Fibroblast of lung (primary cell): ENCODE data around the gene MYPN. TPM values are rescaled to one million over a fixed set of nuclear protein-coding genes. Genes with fewer than 3 reads are reported as not detected.

Experiments used
- DNase-seq, 2 donors: peaks; one replicate each; pipeline versions ENCODE4 v3.0.0 to v3.0.0-alpha.2; 2010; ENCODE audit warnings: low read depth in 2 of 2
- H2AFZ ChIP-seq: 2 replicates; pipeline ENCODE4 v1.5.1; 2012; ENCODE audit warnings: low read length, control low read depth, inconsistent platforms
- H3K27ac ChIP-seq: 2 replicates; pipeline ENCODE4 v1.5.1; 2011; ENCODE audit warnings: low read length, control low read depth; ENCODE audit not compliant: insufficient read depth
- H3K27me3 ChIP-seq: 2 replicates; pipeline ENCODE4 v1.5.1; 2011; ENCODE audit warnings: mild to moderate bottlenecking, low read length; ENCODE audit not compliant: control insufficient read depth, insufficient read depth
- H3K36me3 ChIP-seq: 2 replicates; pipeline ENCODE4 v1.5.1; 2011; ENCODE audit warnings: low read length; ENCODE audit not compliant: control insufficient read depth, insufficient read depth
- H3K4me1 ChIP-seq: 2 replicates; pipeline ENCODE4 v1.5.1; 2011; ENCODE audit warnings: low read length; ENCODE audit not compliant: control insufficient read depth, insufficient read depth; ENCODE audit errors: extremely low read depth
- H3K4me2 ChIP-seq: 2 replicates; pipeline ENCODE4 v1.5.1; 2011; ENCODE audit warnings: low read length, control low read depth; ENCODE audit not compliant: insufficient read depth; ENCODE audit errors: extremely low read depth
- H3K4me3 ChIP-seq, 4 experiments: fragments of 200-600 bp in 1 of 4; sonication (generic) in 1 of 4; replicated peaks in 1 of 4; 2 replicates each; pipeline ENCODE4 v1.5.1; 2011 to 2016; ENCODE audit warnings: low read length in 4 of 4, low read depth in 3 of 4, mild to moderate bottlenecking in 3 of 4, control low read depth in 2 of 4, inconsistent platforms in 1 of 4, mixed read lengths in 1 of 4; ENCODE audit not compliant: insufficient read depth in 1 of 4; ENCODE audit errors: control extremely low read depth in 1 of 4
- H3K79me2 ChIP-seq: 2 replicates; pipeline ENCODE4 v1.5.1; 2012; ENCODE audit warnings: mild to moderate bottlenecking, low read length, inconsistent platforms; ENCODE audit not compliant: control insufficient read depth, insufficient read depth
- H3K9ac ChIP-seq: 2 replicates; pipeline ENCODE4 v1.5.1; 2011; ENCODE audit warnings: mild to moderate bottlenecking, low read length, control low read depth; ENCODE audit not compliant: insufficient read depth
- H3K9me3 ChIP-seq: 2 replicates; pipeline ENCODE4 v1.5.1; 2012; ENCODE audit warnings: low read depth, low read length; ENCODE audit not compliant: control insufficient read depth, insufficient read depth
- H4K20me1 ChIP-seq: 2 replicates; pipeline ENCODE4 v1.5.1; 2011; ENCODE audit warnings: low read length; ENCODE audit not compliant: control insufficient read depth, insufficient read depth; ENCODE audit errors: extremely low read depth
- EZH2 ChIP-seq: IDR thresholded peaks from 2 replicates; pipeline ENCODE4 v1.5.1; 2012; ENCODE audit warnings: low read length, control low read depth, mild to moderate bottlenecking; ENCODE audit errors: missing control alignments
- polyA plus RNA-seq, 2 donors: library from polyadenylated mRNA; depleted of rRNA in 1 of 2; stranded (reverse) in 1 of 2; unstranded in 1 of 2; fragments of >200 nt; gene quantifications; 2 replicates each; pipeline ENCODE4 v1.2.1, GENCODE V29; 2011 to 2012; ENCODE audit warnings: missing spikeins in 1 of 2
- total RNA-seq: library from RNA; depleted of rRNA; stranded (reverse); fragments of >200 nt; gene quantifications from 2 replicates; pipeline ENCODE4 v1.2.1, GENCODE V29; 2014
- TF ChIP-seq, protein P1 (sequence below), 2 donors: IDR thresholded peaks in 1 of 2; conservative IDR thresholded peaks in 1 of 2; 1 replicate in 1 of 2; 2 replicates in 1 of 2; pipeline ENCODE4 v1.5.1; 2011 to 2012; ENCODE audit warnings: low read length in 2 of 2, control low read depth in 1 of 2, inconsistent platforms in 1 of 2, low read depth in 1 of 2, mild to moderate bottlenecking in 1 of 2

Gene MYPN
- total and polyA plus RNA-seq, 2 donors (not counting 1 experiment from before 2014, with no cell fraction given) = 0.77 to 1.2 TPM

DNA sequence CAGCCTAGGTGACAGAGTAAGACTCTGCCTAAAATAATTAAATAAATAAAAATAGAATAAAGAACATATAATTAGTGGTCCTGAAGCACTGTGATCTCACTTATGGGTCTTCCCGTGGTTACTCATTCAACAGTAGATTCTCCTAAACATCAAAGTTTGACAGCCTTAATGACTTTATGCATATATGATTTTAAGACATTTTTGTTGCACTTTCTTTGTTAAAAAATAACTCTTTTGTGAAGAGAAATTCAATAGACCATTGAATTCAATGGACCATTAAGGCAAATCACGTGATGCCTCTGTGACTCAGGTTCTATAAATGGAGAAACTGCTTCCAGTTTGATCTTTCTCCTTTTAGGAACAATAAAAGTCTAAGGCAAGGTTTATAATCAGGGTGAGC is 63.0 kb downstream of the MYPN start:
- H3K9ac ChIP-seq = no peak overlapping the region
- H3K4me1 ChIP-seq = no peaks in the 10 kb centered on the region
- no peak overlapping the region for H2AFZ ChIP-seq
- no peaks in the 10 kb centered on the region for H3K36me3 ChIP-seq
- TF ChIP-seq, protein P1, sequence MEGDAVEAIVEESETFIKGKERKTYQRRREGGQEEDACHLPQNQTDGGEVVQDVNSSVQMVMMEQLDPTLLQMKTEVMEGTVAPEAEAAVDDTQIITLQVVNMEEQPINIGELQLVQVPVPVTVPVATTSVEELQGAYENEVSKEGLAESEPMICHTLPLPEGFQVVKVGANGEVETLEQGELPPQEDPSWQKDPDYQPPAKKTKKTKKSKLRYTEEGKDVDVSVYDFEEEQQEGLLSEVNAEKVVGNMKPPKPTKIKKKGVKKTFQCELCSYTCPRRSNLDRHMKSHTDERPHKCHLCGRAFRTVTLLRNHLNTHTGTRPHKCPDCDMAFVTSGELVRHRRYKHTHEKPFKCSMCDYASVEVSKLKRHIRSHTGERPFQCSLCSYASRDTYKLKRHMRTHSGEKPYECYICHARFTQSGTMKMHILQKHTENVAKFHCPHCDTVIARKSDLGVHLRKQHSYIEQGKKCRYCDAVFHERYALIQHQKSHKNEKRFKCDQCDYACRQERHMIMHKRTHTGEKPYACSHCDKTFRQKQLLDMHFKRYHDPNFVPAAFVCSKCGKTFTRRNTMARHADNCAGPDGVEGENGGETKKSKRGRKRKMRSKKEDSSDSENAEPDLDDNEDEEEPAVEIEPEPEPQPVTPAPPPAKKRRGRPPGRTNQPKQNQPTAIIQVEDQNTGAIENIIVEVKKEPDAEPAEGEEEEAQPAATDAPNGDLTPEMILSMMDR (conservative IDR thresholded peaks at IDR 0.05 in 1 of 2, IDR thresholded peaks at IDR 0.05 in 1 of 2; ENCODE audit: low read depth in 1 of 2, low read length in 2 of 2) = no peak
- TF ChIP-seq EZH2 = no peak
- no peaks in the 10 kb centered on the region for H3K79me2 ChIP-seq
- no peak overlapping the region for H3K27ac ChIP-seq
- H3K9me3 ChIP-seq = no peaks in the 10 kb centered on the region
- no peak overlapping the region for H3K4me3 ChIP-seq
- H3K4me2 ChIP-seq = no peak overlapping the region
- no peak for DNase-seq
- H4K20me1 ChIP-seq = no peaks in the 10 kb centered on the region
- H3K27me3 ChIP-seq = no peaks in the 10 kb centered on the region

DNA sequence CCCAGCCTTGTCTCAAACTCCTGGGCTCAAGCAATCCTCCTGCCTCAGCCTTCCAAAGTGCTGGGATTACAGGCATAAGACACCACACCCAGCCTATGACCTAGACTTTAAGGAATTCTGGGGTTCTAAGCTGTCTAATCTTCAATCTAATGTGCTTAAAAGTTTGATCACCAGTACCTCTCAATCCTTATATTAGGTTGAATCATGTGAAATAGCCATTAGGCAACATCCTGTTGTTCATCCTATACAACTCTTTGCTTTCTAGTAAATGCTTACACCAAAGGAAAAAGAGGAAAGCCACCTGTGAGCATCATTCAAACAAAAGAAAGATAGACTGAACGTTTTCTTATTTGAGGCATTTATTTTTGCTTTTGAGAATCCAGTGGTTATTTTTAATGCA is 66.7 kb downstream of the MYPN start:
- no peaks in the 10 kb centered on the region for H3K9me3 ChIP-seq
- H3K4me3 ChIP-seq = no peak overlapping the region
- H3K4me2 ChIP-seq = no peak overlapping the region
- H2AFZ ChIP-seq = no peak overlapping the region
- H4K20me1 ChIP-seq = no peaks in the 10 kb centered on the region
- TF ChIP-seq, protein P1 (conservative IDR thresholded peaks at IDR 0.05 in 1 of 2, IDR thresholded peaks at IDR 0.05 in 1 of 2; ENCODE audit: low read depth in 1 of 2, low read length in 2 of 2) = no peak
- TF ChIP-seq EZH2 = no peak
- H3K27me3 ChIP-seq = no peaks in the 10 kb centered on the region
- no peak overlapping the region for H3K9ac ChIP-seq
- H3K36me3 ChIP-seq = no peaks in the 10 kb centered on the region
- no peak for DNase-seq
- no peaks in the 10 kb centered on the region for H3K4me1 ChIP-seq
- H3K79me2 ChIP-seq = no peaks in the 10 kb centered on the region
- H3K27ac ChIP-seq = no peak overlapping the region

DNA sequence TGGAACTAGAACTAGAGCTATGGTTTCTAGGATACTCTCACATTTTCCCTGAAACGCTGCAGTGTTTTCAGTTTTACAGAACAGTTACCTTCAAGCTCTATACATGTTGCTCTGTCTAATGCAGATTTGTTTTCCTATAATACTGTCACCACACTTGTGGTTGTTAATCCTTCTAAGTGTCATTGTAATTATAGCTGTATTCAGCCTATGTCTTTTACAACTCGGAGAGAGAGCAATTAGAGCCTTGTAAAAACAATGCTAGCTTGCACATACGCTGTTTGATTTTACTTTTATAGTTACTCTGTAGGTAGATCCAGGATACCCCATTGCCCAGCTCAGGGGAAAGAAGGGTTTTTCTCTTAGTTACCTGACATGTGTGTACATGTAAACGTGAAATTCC is 67.5 kb downstream of the MYPN start:
- Histone ChIP-seq H2AFZ (no peak overlapping the region), H3K79me2 (no peaks in the 10 kb centered on the region), H3K9ac (no peak overlapping the region), H4K20me1 (no peaks in the 10 kb centered on the region), H3K36me3 (no peaks in the 10 kb centered on the region), H3K4me2 (no peak overlapping the region), H3K27me3 (no peaks in the 10 kb centered on the region), H3K9me3 (no peaks in the 10 kb centered on the region), H3K27ac (no peak overlapping the region), H3K4me3 (no peak overlapping the region), H3K4me1 (no peaks in the 10 kb centered on the region)
- no peak for DNase-seq
- TF ChIP-seq EZH2 = no peak
- TF ChIP-seq, protein P1 (conservative IDR thresholded peaks at IDR 0.05 in 1 of 2, IDR thresholded peaks at IDR 0.05 in 1 of 2; ENCODE audit: low read depth in 1 of 2, low read length in 2 of 2) = no peak
